Neural cell (in vitro differentiated cells): Measurements from ENCODE around the gene YY1. TPM values are rescaled to one million over a fixed set of nuclear protein-coding genes. Genes with fewer than 3 reads are reported as not detected.

Experiments
- H2AFZ ChIP-seq: fragments of 200-600, 300-800 bp; sonication (generic), shearing (Covaris generic); 2 replicates; pipeline ENCODE4 v1.6.0; 2014; ENCODE audit warnings: low read depth, mild to moderate bottlenecking, antibody characterized with exemption, low read length, moderate library complexity
- H3F3A ChIP-seq: fragments of 200-600 bp; shearing (Covaris generic); 2 replicates; pipeline ENCODE4 v1.6.1; 2016; ENCODE audit warnings: mild to moderate bottlenecking, moderate library complexity, mixed read lengths, antibody characterized with exemption, low read length; ENCODE audit not compliant: insufficient read depth, poor library complexity, severe bottlenecking
- H3K27ac ChIP-seq: fragments of 200-600, 300-800 bp; sonication (generic), shearing (Covaris generic); 2 replicates; pipeline ENCODE4 v1.5.1; 2014; ENCODE audit warnings: mild to moderate bottlenecking, low read length, moderate library complexity
- H3K27me3 ChIP-seq: fragments of 300-800, 200-600 bp; sonication (generic), shearing (Covaris generic); 2 replicates; pipeline ENCODE4 v1.6.0; 2014; ENCODE audit warnings: mild to moderate bottlenecking, low read depth, low read length, moderate library complexity; ENCODE audit not compliant: insufficient read depth
- H3K36me3 ChIP-seq: fragments of 300-800, 200-600 bp; sonication (generic), shearing (Covaris generic); 2 replicates; pipeline ENCODE4 v1.5.1; 2014; ENCODE audit warnings: mild to moderate bottlenecking, antibody characterized with exemption, low read length, moderate library complexity; ENCODE audit not compliant: insufficient read depth
- H3K4me2 ChIP-seq: fragments of 300-800, 200-600 bp; sonication (generic), shearing (Covaris generic); 2 replicates; pipeline ENCODE4 v1.6.0; 2014; ENCODE audit warnings: mild to moderate bottlenecking, low read length
- H3K4me3 ChIP-seq: fragments of 300-800, 200-600 bp; sonication (generic), shearing (Covaris generic); 2 replicates; pipeline ENCODE4 v1.5.1; 2014; ENCODE audit warnings: mild to moderate bottlenecking, low read length, moderate library complexity
- H3K79me2 ChIP-seq: fragments of 200-600 bp; shearing (Covaris generic); replicated peaks from 2 replicates; pipeline ENCODE4 v1.6.0; 2014; ENCODE audit warnings: mild to moderate bottlenecking, low read length, moderate library complexity; ENCODE audit not compliant: insufficient read depth
- H3K9ac ChIP-seq: fragments of 300-800, 200-600 bp; sonication (generic), shearing (Covaris generic); 2 replicates; pipeline ENCODE4 v1.6.1; 2016; ENCODE audit warnings: mild to moderate bottlenecking, low read length, mixed read lengths
- H3K9me2 ChIP-seq: fragments of 200-600 bp; shearing (Covaris generic); 2 replicates; pipeline ENCODE4 v1.6.1; 2016; ENCODE audit warnings: mild to moderate bottlenecking, low read length, mixed read lengths; ENCODE audit not compliant: insufficient read depth
- H3K9me3 ChIP-seq: fragments of 200-600, 300-800 bp; sonication (generic), shearing (Covaris generic); 2 replicates; pipeline ENCODE4 v1.6.1; 2016; ENCODE audit warnings: mild to moderate bottlenecking, mixed run types, low read length, moderate library complexity, mixed read lengths
- H4K20me1 ChIP-seq: fragments of 200-600 bp; shearing (Covaris generic); 2 replicates; pipeline ENCODE4 v1.6.1; 2016; ENCODE audit warnings: mild to moderate bottlenecking, mixed run types; ENCODE audit not compliant: insufficient read depth
- EP300 ChIP-seq: fragments of 450-650 bp; conservative IDR thresholded peaks from 2 replicates; pipeline ENCODE4 v1.6.1; 2014; ENCODE audit warnings: antibody characterized with exemption, mild to moderate bottlenecking, moderate library complexity; ENCODE audit not compliant: poor library complexity, severe bottlenecking
- EZH2 ChIP-seq: fragments of 200-600, 300-800 bp; shearing (Covaris generic), sonication (generic); IDR thresholded peaks from 2 replicates; pipeline ENCODE4 v1.6.1; 2014; ENCODE audit warnings: antibody characterized with exemption, low read length, borderline replicate concordance, mild to moderate bottlenecking; ENCODE audit not compliant: insufficient read depth, poor library complexity, severe bottlenecking
- MXI1 ChIP-seq: fragments of 450-650 bp; conservative IDR thresholded peaks from 2 replicates; pipeline ENCODE4 v1.6.1; 2014; ENCODE audit warnings: antibody characterized with exemption, mild to moderate bottlenecking; ENCODE audit not compliant: poor library complexity, severe bottlenecking
- SMC3 ChIP-seq: fragments of 450-650 bp; conservative IDR thresholded peaks from 2 replicates; pipeline ENCODE4 v1.6.1; 2014; ENCODE audit warnings: antibody characterized with exemption, mild to moderate bottlenecking, moderate library complexity; ENCODE audit not compliant: poor library complexity
- TAF1 ChIP-seq: IDR thresholded peaks from 2 replicates; pipeline ENCODE4 v1.6.1; 2012; ENCODE audit warnings: low read depth
- polyA plus RNA-seq: library from polyadenylated mRNA; depleted of rRNA; stranded (reverse); fragments of >200 nt; gene quantifications from 2 replicates; pipeline ENCODE4 v1.2.3, GENCODE V29; 2014
- TF ChIP-seq, protein P1 (sequence below): IDR thresholded peaks from 2 replicates; pipeline ENCODE4 v1.6.1; 2012; ENCODE audit warnings: borderline replicate concordance
- TF ChIP-seq, protein P2 (sequence below): fragments of 450-650 bp; IDR thresholded peaks from 2 replicates; pipeline ENCODE4 v1.5.1; 2014; ENCODE audit warnings: antibody characterized with exemption, mild to moderate bottlenecking, moderate library complexity; ENCODE audit not compliant: poor library complexity, severe bottlenecking

Gene YY1
- polyA plus RNA-seq, 1 donor from 2014 or later, result 50.4 TPM

DNA sequence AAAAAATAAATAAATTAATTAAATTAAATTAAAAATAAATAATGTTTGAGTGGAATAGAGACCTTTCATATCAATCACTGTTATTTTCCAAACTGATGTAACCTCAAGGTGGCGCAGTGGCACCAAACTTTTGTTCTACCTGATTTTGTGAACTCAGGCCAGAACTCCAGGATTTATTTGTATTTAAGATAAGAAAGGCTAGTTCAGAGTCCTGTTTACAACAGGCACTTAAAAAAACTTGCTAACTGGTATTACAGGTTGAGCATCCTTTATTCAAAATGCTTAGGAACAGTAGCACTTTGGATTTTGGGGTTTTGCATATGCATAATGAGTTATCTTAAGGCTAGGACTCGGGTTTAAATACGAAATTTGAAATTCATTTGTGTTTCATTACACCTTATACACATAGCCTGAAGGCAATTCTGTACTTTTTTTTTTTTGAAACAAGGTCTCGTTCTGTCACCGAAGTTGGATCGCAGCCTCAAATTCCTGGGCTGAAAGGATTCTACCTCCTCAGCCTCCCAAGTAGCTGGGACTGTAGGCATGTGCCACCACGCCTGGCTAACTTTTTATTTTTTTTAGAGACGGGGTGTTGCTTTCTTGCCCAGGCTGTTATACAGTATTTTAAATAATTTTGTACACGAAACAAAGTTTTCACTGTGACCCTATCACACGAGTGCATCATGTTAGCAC, 32.4 kb downstream of the YY1 start:
- Histone ChIP-seq H3K4me3 (no peak overlapping the region), H3K27me3 (no peaks in the 10 kb centered on the region), H3K36me3 (no peaks in the 10 kb centered on the region), H3K79me2 (peaks cover 48% of the 10 kb centered on the region), H3K9me2 (no peaks in the 10 kb centered on the region), H3K27ac (no peak overlapping the region), H4K20me1 (no peaks in the 10 kb centered on the region), H3K9ac (no peak overlapping the region), H2AFZ (no peak overlapping the region), H3K9me3 (no peaks in the 10 kb centered on the region), H3K4me2 (no peak overlapping the region), H3F3A (no peaks in the 10 kb centered on the region)
- TF ChIP-seq SMC3 (no peak), EP300 (no peak)

DNA sequence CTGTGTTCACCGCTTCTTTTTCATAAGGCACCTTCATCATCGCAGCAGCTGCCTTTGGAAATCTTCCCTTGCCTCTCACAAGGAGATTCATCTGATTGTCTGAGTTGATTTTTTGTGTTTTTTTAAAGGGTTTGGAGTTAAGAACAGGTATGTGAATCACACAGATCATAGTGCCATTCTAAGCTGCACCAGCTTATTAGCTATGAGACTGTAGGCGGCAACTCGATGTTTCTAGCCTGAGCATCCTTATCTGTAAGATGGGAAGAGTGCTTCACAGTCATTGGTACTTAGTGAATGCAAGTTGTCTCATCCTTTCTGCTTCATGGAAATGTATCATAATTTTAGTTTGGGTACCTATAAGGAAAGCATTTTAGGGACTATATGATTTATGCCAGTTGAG, 35.3 kb downstream of the YY1 start:
- no peaks in the 10 kb centered on the region for H3K36me3 ChIP-seq
- no peaks in the 10 kb centered on the region for H3K9me3 ChIP-seq
- no peaks in the 10 kb centered on the region for H3F3A ChIP-seq
- H4K20me1 ChIP-seq, result peaks cover 3% of the 10 kb centered on the region
- no peak overlapping the region for H3K9ac ChIP-seq
- H3K9me2 ChIP-seq, result no peaks in the 10 kb centered on the region
- no peak for TF ChIP-seq SMC3
- TF ChIP-seq, protein P1, sequence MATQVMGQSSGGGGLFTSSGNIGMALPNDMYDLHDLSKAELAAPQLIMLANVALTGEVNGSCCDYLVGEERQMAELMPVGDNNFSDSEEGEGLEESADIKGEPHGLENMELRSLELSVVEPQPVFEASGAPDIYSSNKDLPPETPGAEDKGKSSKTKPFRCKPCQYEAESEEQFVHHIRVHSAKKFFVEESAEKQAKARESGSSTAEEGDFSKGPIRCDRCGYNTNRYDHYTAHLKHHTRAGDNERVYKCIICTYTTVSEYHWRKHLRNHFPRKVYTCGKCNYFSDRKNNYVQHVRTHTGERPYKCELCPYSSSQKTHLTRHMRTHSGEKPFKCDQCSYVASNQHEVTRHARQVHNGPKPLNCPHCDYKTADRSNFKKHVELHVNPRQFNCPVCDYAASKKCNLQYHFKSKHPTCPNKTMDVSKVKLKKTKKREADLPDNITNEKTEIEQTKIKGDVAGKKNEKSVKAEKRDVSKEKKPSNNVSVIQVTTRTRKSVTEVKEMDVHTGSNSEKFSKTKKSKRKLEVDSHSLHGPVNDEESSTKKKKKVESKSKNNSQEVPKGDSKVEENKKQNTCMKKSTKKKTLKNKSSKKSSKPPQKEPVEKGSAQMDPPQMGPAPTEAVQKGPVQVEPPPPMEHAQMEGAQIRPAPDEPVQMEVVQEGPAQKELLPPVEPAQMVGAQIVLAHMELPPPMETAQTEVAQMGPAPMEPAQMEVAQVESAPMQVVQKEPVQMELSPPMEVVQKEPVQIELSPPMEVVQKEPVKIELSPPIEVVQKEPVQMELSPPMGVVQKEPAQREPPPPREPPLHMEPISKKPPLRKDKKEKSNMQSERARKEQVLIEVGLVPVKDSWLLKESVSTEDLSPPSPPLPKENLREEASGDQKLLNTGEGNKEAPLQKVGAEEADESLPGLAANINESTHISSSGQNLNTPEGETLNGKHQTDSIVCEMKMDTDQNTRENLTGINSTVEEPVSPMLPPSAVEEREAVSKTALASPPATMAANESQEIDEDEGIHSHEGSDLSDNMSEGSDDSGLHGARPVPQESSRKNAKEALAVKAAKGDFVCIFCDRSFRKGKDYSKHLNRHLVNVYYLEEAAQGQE, result no peak
- no peaks in the 10 kb centered on the region for H3K27me3 ChIP-seq
- no peak overlapping the region for H3K4me3 ChIP-seq
- no peak overlapping the region for H3K4me2 ChIP-seq
- H3K79me2 ChIP-seq, result peaks cover 48% of the 10 kb centered on the region
- no peak overlapping the region for H2AFZ ChIP-seq
- no peak overlapping the region for H3K27ac ChIP-seq

DNA sequence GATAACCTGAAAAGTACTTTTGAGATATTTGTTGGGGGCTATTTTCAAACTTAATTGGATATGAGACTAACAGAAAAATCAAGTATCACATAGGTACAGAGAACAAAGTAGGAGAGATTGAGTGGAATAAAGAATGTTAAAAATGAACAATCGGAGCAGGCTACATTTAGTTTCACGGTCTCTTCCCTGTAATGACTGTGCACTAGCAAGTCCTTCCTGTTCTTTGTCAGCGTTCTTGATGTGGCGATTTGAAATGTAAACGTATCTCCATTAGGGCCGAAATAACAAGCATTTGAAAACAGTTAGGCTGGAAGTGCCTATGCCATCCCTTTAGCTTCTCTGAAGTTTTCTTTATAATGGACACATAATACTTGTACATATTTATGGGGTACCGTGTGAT, 36.3 kb downstream of the YY1 start:
- Histone ChIP-seq H3K79me2 (peaks cover 44% of the 10 kb centered on the region), H3K9ac (no peak overlapping the region), H3K4me2 (no peak overlapping the region), H3K4me3 (no peak overlapping the region), H3K9me3 (no peaks in the 10 kb centered on the region), H4K20me1 (peaks cover 3% of the 10 kb centered on the region), H3F3A (no peaks in the 10 kb centered on the region), H3K27me3 (no peaks in the 10 kb centered on the region), H3K27ac (no peak overlapping the region), H2AFZ (no peak overlapping the region), H3K36me3 (no peaks in the 10 kb centered on the region), H3K9me2 (no peaks in the 10 kb centered on the region)
- TF ChIP-seq, protein P2, sequence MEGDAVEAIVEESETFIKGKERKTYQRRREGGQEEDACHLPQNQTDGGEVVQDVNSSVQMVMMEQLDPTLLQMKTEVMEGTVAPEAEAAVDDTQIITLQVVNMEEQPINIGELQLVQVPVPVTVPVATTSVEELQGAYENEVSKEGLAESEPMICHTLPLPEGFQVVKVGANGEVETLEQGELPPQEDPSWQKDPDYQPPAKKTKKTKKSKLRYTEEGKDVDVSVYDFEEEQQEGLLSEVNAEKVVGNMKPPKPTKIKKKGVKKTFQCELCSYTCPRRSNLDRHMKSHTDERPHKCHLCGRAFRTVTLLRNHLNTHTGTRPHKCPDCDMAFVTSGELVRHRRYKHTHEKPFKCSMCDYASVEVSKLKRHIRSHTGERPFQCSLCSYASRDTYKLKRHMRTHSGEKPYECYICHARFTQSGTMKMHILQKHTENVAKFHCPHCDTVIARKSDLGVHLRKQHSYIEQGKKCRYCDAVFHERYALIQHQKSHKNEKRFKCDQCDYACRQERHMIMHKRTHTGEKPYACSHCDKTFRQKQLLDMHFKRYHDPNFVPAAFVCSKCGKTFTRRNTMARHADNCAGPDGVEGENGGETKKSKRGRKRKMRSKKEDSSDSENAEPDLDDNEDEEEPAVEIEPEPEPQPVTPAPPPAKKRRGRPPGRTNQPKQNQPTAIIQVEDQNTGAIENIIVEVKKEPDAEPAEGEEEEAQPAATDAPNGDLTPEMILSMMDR, result no peak
- TF ChIP-seq, protein P1, result no peak
- TF ChIP-seq SMC3, result no peak
- TF ChIP-seq TAF1, result no peak
- no peak for TF ChIP-seq EZH2
- no peak for TF ChIP-seq EP300
- no peak for TF ChIP-seq MXI1
